ENCODE data around the gene CCDC54.

- TF ChIP-seq CTCF (IDR thresholded peaks at IDR 0.05) (no peak), POLR2A (IDR thresholded peaks at IDR 0.05) (no peak)
Measured at GRCh38 chr3:107394502-107394901, 17.3 kb downstream of the CCDC54 start.

All from prostate gland (tissue), 2 donors.